Fibroblast of villous mesenchyme (primary cell): Measurements from ENCODE around the gene POLR2C. TPM values are rescaled to one million over a fixed set of nuclear protein-coding genes. Genes with fewer than 3 reads are reported as not detected.

Source experiments
- DNase-seq: peaks from one replicate; pipeline ENCODE4 v3.0.0-alpha.2; 2010; ENCODE audit warnings: low read depth
- H3K4me3 ChIP-seq: 2 replicates; pipeline ENCODE4 v1.5.1; 2011; ENCODE audit warnings: low read depth, mild to moderate bottlenecking, low read length
- total RNA-seq: library from RNA; depleted of rRNA; stranded (reverse); fragments of >200 nt; gene quantifications from 2 replicates; pipeline ENCODE4 v1.2.3, GENCODE V29; 2012
- TF ChIP-seq, protein P1 (sequence below): IDR thresholded peaks from 2 replicates; pipeline ENCODE4 v1.5.1; 2012; ENCODE audit warnings: low read depth, mild to moderate bottlenecking, low read length; ENCODE audit not compliant: insufficient read depth

The POLR2C gene
- total RNA-seq, 1 donor: 128 TPM

DNA sequence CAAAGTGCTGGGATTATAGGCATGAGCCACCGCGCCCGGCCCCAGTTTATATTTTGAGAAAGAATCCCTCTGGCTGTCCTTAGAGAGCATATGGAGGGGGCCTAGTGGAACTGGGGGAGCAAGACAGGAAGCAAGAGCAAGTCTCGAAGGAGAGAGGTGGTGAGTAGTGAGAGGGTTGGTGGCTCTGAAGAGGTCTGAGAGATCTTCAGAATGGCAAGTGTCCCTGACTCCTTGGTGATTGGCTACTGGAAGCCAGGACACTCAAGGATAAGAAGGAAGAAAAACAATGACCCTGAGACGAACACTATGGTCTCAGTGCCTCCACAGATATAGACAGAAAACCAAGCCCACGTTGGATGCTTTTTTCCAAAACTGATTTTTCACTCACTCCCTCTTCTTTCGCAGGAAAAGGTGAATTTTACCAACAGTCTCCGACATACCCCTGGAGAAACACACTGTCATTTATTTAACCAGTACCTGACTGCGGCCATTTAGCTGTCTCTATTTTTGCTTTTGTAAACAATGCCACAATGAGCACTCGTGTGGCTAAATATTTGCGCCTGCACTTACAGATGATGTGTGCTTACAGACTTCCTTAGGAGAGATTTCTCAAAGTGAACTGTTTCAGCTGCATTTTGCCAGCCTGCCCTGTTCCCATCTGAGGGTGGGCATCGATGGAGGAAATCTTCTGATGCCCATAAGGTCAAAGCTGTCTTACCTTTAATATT lies 39.7 kb downstream of the POLR2C start:
- no peak overlapping the region for H3K4me3 ChIP-seq
- TF ChIP-seq, protein P1, sequence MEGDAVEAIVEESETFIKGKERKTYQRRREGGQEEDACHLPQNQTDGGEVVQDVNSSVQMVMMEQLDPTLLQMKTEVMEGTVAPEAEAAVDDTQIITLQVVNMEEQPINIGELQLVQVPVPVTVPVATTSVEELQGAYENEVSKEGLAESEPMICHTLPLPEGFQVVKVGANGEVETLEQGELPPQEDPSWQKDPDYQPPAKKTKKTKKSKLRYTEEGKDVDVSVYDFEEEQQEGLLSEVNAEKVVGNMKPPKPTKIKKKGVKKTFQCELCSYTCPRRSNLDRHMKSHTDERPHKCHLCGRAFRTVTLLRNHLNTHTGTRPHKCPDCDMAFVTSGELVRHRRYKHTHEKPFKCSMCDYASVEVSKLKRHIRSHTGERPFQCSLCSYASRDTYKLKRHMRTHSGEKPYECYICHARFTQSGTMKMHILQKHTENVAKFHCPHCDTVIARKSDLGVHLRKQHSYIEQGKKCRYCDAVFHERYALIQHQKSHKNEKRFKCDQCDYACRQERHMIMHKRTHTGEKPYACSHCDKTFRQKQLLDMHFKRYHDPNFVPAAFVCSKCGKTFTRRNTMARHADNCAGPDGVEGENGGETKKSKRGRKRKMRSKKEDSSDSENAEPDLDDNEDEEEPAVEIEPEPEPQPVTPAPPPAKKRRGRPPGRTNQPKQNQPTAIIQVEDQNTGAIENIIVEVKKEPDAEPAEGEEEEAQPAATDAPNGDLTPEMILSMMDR: no peak
- DNase-seq: no peak

DNA sequence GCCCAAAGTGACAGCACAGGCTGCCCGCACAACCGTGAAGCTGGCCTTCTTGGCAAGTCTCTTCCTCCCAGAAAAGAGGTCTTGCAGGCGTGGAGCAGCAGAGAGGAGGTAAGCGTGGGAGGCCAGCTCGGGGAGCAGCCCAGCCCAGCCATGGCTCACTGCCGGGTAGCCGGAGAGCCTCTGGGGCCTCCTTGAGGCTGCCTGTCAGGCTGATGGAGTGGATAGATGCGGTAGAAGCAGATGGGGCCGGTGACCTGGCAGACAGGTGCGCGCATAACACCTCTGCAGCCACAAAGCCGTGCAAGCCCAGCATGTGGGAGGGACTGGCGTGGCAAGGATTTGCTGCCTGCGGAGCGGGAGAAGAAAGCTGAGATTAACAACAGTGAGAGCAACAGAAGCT lies 40.9 kb downstream of the POLR2C start:
- no peak for DNase-seq
- TF ChIP-seq, protein P1: no peak
- H3K4me3 ChIP-seq: no peak overlapping the region

DNA sequence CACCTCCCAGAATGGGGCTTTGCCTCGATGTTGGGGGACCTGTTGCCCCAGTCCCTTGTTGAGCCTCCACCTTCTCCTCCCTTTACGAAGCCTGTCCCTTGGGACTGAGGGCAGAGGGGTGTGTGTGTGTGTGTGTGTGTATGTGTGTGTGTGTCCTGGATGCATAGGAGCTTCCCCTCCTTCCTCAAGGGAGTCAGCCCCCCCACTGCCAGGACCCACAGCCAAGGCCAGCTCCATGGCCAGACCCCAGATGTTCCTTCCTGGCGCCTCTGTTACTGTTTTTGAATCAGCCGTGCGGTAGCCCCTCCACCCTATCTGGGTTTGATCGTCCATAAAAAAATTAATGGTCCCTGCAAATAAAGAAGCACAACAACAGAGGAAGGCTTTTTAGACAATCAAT lies 41.5 kb downstream of the POLR2C start:
- no peak overlapping the region for H3K4me3 ChIP-seq
- no peak for DNase-seq
- TF ChIP-seq, protein P1: no peak

DNA sequence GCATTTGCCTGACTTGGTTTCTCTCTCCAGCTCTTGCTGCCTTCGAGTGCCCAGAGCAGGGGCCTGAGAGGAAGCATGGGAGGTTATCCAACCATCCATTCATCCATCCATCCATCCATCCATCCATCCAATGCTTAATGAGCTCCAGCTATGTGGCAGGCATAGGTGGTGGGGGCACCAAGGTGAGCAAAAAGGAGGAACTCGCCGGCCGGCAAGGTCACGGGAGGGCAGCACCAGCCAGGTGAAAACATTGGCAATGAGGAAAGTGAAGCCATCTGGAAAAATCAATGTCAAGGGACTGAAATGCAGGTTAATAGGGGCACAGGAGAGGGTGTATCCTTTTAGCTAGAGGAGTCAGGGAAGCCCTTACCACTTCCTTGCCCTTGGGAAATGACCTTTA lies 42.0 kb downstream of the POLR2C start:
- DNase-seq: no peak
- TF ChIP-seq, protein P1: no peak
- H3K4me3 ChIP-seq: no peak overlapping the region

DNA sequence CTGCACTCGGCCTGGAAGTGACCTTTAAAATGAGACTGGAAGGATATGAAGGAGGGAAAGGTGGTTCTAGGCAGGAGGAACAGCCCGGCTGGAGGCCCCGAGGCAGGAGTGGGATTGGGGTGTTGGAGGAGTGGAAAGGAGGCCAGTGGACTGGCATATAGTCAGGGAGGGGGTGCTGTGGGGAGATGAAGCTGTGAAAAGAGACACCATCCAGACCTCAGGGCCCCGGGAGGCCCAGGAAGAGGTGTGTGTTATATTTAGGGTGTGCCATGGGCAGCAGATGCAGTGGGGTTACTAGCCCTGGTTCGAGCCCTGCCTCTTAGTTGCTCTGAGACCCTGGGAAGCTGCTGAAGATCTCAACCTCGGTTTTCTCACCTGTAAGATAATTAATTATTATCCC lies 42.7 kb downstream of the POLR2C start:
- no peak for DNase-seq
- TF ChIP-seq, protein P1: no peak

DNA sequence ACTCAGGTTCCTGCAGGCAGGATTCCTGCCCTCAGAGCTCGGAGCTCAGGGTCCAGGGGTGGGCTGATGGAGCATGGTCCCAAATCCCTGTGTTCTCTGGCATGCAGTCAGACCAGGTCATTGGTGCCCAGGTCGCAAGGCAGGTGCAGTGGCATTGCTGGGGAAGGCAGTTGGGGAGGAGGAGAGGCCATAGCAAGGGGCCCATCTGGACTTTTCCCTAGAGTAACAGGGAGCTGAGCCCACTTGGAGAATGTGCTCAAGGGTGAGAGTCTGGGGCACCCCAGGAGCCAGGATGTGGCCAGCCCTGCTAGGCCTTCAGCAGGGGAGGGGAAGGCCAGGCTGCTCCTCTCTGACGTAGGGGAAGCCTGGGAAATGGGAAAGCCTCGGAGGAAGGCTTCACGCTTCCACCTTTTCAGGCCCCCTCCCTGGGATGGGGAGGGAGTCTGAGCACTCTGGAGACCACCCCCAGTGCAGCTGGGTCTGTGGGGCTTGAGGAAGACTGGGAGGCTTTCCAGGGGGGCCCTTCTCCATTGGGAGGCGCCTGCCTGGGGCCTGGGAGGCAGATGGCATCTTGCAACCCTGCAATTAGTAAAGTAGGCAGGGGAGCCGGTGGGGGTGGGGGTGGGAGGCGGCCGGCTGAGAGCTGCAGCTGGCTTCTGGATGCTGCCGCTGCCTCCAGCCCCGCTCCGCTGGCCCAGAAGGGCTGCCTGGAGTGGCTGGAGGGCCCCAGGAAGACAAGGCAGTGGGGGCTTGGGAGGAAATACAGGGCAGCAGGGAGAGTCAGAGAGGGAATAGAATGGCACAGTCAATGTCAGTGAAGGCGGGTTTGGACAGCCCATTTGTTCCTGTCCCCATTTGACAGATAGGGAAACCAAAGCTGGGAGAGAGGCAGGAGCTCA lies 44.9 kb downstream of the POLR2C start:
- no peak for DNase-seq
- no peak overlapping the region for H3K4me3 ChIP-seq
- TF ChIP-seq, protein P1: no peak

More for the DNA sequence above, 42.7 kb downstream of the POLR2C start:
- no peak overlapping the region for H3K4me3 ChIP-seq
